GM12891 (cell line): ENCODE results near the gene NTRK3.

Experiments used
- POLR2A ChIP-seq: IDR thresholded peaks from 2 replicates; pipeline ENCODE4 v1.6.1; 2011; ENCODE audit warnings: low read depth, low read length, control low read depth
- POLR2AphosphoS5 ChIP-seq: IDR thresholded peaks from 2 replicates; pipeline ENCODE4 v1.6.1; 2011; ENCODE audit warnings: low read depth, low read length, control low read depth
- SPI1 ChIP-seq: IDR thresholded peaks from 2 replicates; pipeline ENCODE4 v1.6.1; 2011; ENCODE audit warnings: low read depth, low read length, control low read depth

GRCh38 chr15:88155310-88155709 is 101.2 kb downstream of the NTRK3 start:
- TF ChIP-seq POLR2A (no peak), POLR2AphosphoS5 (no peak), SPI1 (no peak)
